ENCODE measurements around the gene THRB. TPM values are rescaled to one million over a fixed set of nuclear protein-coding genes. Genes with fewer than 3 reads are reported as not detected.
A peak's percentile ranks its signal among the peaks of the same experiment; 100 is the strongest.

Gene THRB
- total RNA-seq, 1 donor from 2014 or later: 32.8 TPM

GRCh38 chr3:24195504-24196230, 299.0 kb downstream of the THRB start:
- Histone ChIP-seq H3K4me3 (no peak overlapping the region), H3K4me1 (peaks cover 13% of the 10 kb centered on the region), H3K9me3 (replicated peaks) (no peaks in the 10 kb centered on the region), H3K36me3 (no peaks in the 10 kb centered on the region), H3K27me3 (ENCODE audit: low read depth) (no peaks in the 10 kb centered on the region), H3K27ac (replicated peaks) (no peak overlapping the region)
- TF ChIP-seq CTCF (IDR thresholded peaks at IDR 0.05; ENCODE audit: borderline replicate concordance): no peak
- intact Hi-C loops (cut with micrococcal nuclease): no loop called here
- no peak for DNase-seq

DNA sequence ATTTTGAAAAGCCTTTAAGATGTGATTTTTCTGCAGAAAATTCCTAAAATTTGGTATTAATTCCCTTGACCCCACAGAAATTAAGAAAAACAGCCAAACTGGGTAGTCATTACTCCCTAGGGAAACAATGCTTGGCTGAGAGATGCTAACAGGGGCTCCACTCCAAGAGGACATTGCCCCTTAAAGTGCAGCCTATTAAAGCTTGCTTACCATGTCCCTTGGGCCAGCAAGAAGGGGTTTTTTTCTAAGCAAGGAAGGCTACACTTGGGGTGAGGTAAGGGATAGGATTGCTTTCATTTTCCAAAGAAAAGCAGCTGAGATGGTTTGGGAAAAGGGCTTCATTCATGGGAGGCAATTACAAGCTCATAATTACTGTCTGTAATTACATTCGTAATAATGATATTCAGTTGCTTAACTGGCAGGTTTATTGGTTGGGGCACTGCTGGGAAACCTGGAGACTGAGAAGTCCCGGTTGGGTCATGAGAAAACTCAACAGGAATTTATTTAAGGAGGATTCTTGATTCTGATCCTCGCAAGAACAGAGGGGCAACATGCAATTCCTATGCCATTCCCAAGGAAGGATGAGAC, 302.1 kb downstream of the THRB start:
- H3K27me3 ChIP-seq (ENCODE audit: low read depth): no peaks in the 10 kb centered on the region
- H3K4me1 ChIP-seq: peaks cover 13% of the 10 kb centered on the region
- no peak overlapping the region for H3K27ac ChIP-seq (replicated peaks)
- TF ChIP-seq CTCF (IDR thresholded peaks at IDR 0.05; ENCODE audit: borderline replicate concordance): no peak
- no peaks in the 10 kb centered on the region for H3K36me3 ChIP-seq
- no peak for DNase-seq
- no peak overlapping the region for H3K4me3 ChIP-seq
- H3K9me3 ChIP-seq (replicated peaks): no peaks in the 10 kb centered on the region
- intact Hi-C loops (cut with micrococcal nuclease): no loop called here

GRCh38 chr3:24191801-24192403, 302.7 kb downstream of the THRB start:
- no peak for TF ChIP-seq CTCF (IDR thresholded peaks at IDR 0.05; ENCODE audit: borderline replicate concordance)
- no peaks in the 10 kb centered on the region for H3K36me3 ChIP-seq
- DNase-seq: no peak
- intact Hi-C loops (cut with micrococcal nuclease): no loop called here
- H3K4me1 ChIP-seq: peaks cover 13% of the 10 kb centered on the region
- no peak overlapping the region for H3K4me3 ChIP-seq
- no peaks in the 10 kb centered on the region for H3K9me3 ChIP-seq (replicated peaks)
- H3K27ac ChIP-seq (replicated peaks): no peak overlapping the region
- H3K27me3 ChIP-seq (ENCODE audit: low read depth): no peaks in the 10 kb centered on the region

DNA sequence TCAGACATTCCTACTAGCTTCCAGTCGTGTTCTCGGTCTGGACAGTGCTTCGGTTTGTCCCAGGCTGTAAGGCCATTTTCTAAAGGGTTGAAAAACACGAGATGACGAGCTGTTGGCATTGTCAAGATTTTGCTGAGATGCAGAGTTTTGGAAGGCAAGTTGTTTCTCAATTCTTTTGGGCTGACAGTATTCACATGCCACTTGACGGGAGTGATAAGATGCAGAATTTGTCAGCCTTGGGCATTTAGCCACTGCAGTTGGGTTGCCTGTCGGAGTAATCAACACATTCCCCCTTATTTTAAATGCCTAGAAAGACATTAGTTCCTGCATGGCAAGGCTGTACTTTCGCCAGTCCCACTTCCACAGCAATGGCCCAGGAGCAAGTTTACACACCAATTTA, 304.4 kb downstream of the THRB start:
- Histone ChIP-seq H3K4me1 (peaks cover 25% of the 10 kb centered on the region), H3K27ac (replicated peaks) (no peak overlapping the region), H3K4me3 (no peak overlapping the region), H3K36me3 (no peaks in the 10 kb centered on the region), H3K9me3 (replicated peaks) (no peaks in the 10 kb centered on the region), H3K27me3 (ENCODE audit: low read depth) (no peaks in the 10 kb centered on the region)
- TF ChIP-seq CTCF (IDR thresholded peaks at IDR 0.05; ENCODE audit: borderline replicate concordance): no peak
- no peak for DNase-seq
- intact Hi-C loops (cut with micrococcal nuclease): no loop called here

GRCh38 chr3:24185738-24186384, 308.8 kb downstream of the THRB start:
- intact Hi-C loops (cut with micrococcal nuclease): no loop called here
- H3K36me3 ChIP-seq: no peaks in the 10 kb centered on the region
- DNase-seq: no peak
- TF ChIP-seq CTCF (IDR thresholded peaks at IDR 0.05; ENCODE audit: borderline replicate concordance): peak; percentile 61
- H3K4me3 ChIP-seq: no peak overlapping the region
- peaks cover 12% of the 10 kb centered on the region for H3K4me1 ChIP-seq
- no peaks in the 10 kb centered on the region for H3K27me3 ChIP-seq (ENCODE audit: low read depth)
- H3K27ac ChIP-seq (replicated peaks): no peak overlapping the region
- no peaks in the 10 kb centered on the region for H3K9me3 ChIP-seq (replicated peaks)
